ENCODE data around the gene PLD3.

- no peak for TF ChIP-seq EZH2 (IDR thresholded peaks at IDR 0.05; ENCODE audit: low read depth, unreplicated experiment)
- TF ChIP-seq CTCF (conservative IDR thresholded peaks at IDR 0.05; ENCODE audit: low read depth in 2 of 2) = no peak
- TF ChIP-seq CREB1 (CRISPR knock-in tag; IDR thresholded peaks at IDR 0.05; ENCODE audit: low read depth) = no peak
- TF ChIP-seq POLR2AphosphoS5 (IDR thresholded peaks at IDR 0.05; ENCODE audit: low read depth) = no peak
- no peak for TF ChIP-seq REST (IDR thresholded peaks at IDR 0.05; ENCODE audit: unreplicated experiment)
- TF ChIP-seq EZH2phosphoT487 (IDR thresholded peaks at IDR 0.05; ENCODE audit: unreplicated experiment) = no peak
- TF ChIP-seq STAT1 (IDR thresholded peaks at IDR 0.05; ENCODE audit: unreplicated experiment) = no peak
Measured at GRCh38 chr19:40322271-40322610, 26.3 kb upstream of the PLD3 start.
